ENCODE data around the gene DCTN1.
"Not testable (repeated sequence)": the region's sequence is repeated elsewhere in the genome, so short reads cannot be mapped to it uniquely, and the experiment has no call there.

DCTN1 gene

DNA sequence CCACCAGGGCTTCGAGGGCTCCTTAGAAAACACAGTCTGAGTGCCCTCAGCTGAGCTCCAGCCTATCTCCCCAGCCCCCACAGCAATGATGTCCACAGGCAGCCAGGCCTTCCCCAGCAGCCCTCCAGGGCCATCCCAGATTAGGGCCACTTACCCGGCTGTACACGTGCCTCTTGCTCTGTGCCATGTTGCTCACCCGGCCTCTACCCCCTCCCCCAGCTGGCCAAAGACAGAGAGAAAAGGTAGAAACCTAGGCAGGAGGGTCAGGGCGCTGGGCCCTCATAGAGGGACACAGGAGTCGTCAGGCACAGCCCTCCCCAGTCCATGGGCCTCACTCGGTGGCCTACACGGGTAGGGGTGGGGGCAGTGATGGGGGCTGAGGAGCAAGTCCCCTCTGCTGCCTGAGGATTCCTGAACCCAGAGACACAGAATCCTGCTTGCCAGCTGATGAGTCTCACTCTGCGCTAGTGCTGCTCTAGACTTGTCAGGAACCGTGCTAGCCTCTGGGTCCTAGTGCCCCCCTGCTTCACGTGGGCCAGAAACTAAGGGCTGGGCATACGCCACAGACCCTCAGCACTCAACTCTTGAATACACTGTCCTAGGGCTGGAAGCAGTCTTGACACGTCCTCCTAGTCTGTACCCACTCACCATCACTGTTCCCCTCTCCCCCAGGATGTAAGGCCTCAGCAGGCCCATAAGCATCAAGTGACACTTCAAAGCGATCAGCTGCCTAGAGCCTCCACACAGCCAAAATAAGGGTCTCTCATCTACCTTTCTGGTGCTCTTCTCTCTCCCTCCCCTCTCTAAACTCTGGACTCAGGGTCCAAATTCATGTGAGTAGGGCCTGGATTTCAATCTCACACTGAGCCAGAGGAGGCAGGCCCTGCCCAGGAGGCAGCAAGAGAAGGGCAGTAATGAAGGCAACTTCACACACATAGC, at the start of gene DCTN1:
Gene DCTN1 (minus strand): TSS at position 461 of the 939 bp plus-strand sequence. CDS start 274 bp downstream, at position 187.
- DNase-seq: peak; percentile 2

DNA sequence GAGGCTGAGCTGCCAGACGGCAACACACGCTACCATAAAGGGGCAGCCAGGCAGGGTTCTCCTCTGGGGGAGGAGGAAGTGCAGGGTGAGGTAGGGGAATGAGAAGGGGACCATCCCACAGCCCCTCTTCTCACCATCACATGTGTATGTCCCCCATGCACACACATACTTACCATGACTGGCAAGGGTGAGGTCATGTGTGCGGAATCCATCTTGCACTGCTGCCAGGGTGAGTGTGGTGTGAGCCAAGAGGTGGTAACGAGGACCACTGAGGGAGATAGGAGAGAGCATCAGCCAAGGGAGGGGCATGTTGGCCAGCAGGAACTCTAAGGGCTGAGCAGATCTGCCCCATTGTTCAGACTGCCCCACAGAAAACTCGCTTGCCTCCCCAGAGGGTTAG, 48.6 kb upstream of the DCTN1 start:
- DNase-seq: no peak

DNA sequence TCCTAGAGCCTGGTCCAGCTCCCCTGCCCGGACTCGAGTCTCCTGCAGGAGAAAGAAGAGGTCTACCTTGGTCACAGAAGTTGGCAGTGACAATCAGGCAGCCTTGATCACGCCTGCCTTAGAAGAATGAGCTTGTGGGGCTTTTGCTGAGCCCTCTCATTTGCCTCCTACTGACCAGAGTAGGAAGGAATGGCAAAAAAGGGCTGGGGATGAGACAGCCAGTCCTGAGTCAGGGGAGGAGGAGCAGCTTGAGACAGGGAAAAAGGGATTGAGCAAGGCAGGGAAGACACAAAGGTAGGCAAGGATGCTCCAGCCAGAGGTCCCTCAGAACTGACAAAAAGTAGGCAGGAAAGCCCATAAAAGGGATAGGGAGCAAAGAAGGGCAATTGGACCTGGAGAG, 47.4 kb upstream of the DCTN1 start:
- no peak for DNase-seq

DNA sequence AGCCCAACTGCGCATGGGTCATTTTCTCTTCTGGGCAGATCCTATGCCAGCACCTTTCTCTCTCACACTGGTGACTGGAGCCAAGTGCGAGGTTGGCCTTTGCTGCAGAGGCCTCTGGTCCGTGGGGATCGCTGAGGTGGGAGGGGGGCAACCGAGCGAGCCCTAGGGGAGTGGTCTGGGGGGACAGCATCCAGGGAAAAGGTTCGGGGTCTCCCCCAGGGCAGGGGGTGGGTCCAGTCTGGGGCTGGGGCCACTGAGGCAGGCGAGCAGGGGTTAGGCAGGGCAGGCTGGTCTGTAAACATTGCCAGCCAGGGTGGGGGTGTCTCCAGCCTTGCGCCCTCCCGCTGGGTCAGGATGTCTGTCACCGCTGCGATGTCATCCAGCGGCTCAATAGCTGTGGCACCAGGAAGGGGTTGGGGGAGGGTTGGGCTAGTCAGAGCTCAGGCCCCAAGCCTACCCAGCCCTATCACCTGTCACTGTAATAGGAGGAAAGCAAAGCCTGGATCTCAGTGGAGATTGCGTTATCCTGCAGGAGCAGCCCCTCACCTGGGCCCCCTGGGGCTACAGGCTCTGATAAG, 46.2 kb upstream of the DCTN1 start:
- DNase-seq: no peak

DNA sequence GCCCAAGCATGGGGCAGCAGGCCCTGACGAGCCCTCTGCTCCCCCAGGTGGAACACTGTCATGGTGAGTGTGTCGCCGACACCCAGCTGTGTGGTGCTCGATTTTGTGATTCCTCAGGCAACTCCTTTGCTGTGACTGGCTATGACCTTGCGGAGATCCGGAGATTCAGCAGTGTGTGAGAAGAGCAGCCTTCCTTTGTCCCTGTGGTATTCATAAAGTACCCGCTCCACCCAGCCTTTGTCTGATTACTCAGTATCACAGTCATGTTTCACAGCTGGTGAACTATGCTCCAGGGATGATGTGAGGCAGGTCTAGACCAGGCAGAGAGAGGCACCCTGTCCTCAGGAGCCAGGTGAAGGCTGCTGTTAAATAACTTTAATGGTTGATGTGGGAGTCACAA, 45.4 kb upstream of the DCTN1 start:
- no peak for DNase-seq

DNA sequence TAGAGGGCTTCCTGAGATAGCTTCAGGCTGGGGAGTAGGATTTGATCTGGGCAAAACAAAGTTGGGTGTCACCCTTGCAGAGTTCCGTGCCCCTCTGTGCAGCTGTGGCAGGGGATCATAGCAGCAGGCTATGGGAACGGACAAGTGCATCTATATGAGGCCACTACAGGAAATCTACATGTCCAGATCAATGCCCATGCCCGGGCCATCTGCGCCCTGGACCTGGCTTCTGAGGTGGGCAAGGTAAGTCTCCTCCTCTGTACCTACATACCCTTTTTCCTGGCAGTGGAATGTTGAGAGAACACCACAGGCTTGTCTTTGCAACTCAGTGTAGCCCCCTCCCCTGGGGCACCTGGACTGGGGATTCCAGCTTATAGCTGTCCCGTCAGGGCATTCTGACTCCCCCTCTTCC, 44.9 kb upstream of the DCTN1 start:
- DNase-seq: no peak

DNA sequence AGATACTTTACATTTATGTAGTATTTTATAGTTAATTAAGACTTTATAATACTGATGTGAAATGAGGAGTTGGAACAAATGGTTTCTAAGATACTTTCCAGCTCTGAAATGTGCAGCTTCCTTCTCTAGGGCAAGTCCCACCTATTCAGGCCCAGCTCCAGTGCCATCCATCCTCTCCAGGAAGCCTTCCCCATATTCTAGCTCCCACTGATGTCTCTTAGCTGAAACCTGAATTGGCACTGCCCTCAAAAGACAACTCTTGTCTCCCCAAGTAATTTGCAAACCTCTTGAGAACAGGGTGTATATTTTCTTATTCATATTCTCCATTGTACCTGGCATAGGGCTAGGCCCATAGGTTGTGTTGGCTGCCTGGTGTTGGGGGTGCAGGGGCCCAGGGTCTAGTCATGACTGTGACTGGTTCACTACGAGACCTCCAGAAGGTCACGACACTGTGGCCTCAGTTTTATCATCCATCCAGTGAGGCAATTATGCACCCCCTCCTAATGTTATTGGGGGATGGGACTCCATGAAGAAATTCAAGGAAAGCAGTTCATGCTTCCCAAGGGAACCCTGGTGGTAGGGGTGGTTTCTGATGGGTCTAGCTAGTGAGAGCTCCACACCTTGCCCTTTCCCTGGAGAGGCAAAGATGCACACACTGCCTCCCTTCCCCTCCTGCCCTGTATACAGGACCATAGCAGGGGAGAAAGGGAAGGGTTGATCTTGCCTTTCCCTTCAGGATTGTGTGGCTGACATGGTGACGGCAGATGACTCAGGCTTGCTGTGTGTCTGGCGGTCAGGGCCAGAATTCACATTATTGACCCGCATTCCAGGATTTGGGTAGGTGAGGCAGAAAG, 44.3 kb upstream of the DCTN1 start:
- no peak for DNase-seq

DNA sequence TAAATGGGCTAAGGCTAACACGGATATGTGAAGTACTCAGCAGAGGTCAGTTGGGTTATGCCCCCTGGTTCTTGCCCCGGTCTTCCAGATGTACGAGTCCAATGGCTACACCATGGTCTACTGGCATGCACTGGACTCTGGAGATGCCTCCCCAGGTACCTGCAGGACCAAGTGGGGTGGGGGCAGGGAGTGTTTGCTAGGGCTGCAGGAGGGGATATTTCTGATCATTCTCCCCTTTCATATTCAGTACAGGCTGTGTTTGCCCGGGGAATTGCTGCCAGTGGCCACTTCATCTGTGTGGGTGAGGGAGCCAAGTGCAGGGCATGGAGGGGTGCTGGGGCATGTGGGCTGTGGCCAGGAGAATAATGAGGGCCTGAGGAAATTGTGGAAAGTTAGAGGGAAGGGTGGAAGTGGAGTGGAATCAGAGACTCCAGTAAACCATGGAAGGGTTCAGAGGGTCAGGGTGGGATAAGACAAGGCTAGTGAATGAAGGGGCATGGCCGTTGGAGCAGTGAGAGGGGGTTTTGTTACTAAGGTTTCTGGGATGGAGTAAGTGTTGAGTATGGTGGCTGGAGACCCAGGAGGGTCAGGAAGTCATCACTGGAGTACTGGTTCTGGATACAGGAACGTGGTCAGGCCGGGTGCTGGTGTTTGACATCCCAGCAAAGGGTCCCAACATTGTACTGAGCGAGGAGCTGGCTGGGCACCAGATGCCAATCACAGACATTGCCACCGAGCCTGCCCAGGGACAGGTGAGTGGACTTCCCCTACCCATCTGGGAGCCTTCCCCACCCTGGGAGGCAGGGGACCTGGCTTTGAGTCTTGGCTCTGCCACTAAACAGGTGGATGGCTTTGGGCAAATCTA, 43.4 kb upstream of the DCTN1 start:
- DNase-seq: no peak

DNA sequence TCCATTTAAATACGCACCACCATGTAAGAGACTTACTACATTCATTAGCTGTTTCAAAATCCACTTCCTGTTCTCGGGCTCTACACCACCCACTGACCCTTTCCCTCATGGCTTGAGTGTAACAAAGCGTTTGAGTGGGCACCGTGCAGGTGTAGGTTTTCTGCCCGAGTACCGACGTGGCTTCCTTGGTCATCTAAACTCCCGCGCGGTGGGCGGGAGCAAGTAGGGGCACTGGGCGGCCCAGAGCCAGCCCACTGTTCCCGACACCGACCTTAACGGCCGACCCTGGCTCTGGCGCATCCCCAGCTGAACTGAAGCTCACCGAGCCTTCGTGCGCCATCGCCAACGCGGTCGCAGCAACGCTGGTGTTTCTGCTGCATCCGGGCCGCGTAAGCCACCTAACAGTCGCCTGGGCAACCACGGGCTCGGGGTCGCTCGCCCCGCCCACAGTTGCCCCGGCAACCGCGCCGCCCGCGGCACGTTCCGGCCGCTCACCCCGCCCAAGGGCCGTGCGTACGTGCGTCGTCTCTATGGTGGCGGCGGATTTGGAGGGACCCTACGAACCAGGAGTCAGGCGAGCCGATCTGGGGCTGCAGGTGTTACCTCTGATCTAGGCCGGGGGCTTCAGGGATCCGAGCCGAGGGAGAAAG, 41.2 kb upstream of the DCTN1 start, which contains the start of the genes C2orf81 and WDR54:
Gene C2orf81 (minus strand): TSS at position 399 of the 650 bp plus-strand sequence. CDS start 59 bp downstream, at position 340.
Gene WDR54 (plus strand): TSS at position 510 of the 650 bp plus-strand sequence. CDS start 424 bp downstream, outside the sequence.
- peak; percentile 86 for DNase-seq

DNA sequence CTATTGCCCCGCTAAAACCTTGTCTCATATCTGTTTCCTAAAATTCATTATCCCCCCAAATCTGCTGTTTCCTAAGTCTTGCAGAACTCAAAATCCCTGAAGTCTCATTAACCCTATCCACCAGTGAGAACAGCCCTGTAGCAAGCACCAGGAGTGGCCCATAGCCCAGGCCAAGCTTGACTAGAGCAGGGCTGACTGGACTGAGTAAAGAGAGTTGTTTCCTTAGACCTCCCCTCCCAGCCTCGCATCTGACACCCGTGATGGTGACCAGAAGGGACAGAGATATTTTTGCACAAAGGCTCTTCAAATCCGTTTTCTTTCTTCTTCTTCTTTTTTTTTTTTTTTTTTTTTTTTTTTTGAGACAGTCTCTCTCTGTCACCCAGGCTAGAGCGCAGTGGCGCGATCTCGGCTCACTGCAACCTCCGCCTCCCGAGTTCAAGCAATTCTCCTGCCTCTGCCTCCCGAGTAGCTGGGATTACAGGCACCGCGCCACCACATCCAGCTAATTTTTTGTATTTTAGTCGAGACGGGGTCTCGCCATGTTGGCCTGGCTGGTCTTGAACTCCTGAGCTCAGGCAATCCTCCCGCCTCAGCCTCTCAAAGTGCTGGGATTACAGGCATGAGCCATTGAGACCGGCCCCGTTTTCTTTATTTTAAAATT, 40.5 kb upstream of the DCTN1 start:
- not testable (repeated sequence) for DNase-seq

DNA sequence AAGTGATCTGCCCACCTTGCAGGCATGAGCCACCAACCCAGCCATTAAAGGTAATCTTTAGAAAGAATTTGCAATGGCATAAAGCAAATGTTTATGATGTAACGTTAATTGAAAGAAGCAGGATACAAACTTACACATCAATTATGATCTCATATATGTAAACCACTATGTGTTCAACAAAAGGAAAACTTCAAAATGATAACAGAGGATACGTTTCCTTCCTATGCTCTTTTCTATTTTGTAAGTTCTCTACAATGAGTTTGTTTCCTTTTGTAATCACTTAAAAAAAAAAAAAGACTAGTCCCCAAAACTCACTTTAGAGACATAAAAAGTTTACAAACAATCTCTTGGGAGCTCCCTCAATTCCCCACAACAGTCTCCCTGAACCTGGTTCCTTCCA, 39.9 kb upstream of the DCTN1 start:
- DNase-seq: no peak

DNA sequence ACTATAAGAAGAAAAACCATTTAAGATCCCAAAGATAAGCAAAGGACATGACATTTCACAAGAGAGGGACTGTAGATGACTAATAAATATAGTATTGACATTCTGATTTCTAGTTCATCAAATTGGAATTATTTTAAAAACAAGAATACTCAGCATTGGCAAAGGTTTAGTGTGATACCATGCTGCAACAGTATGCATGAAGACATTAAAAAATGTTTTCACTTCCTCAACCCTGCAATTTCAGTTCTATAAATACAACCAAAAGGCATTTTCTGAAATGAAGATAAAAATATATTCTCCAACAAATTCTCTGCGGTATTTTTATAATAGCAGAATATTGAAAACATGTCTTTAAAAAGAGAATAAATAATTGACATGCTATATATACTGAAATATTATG, 39.2 kb upstream of the DCTN1 start:
- DNase-seq: no peak

DNA sequence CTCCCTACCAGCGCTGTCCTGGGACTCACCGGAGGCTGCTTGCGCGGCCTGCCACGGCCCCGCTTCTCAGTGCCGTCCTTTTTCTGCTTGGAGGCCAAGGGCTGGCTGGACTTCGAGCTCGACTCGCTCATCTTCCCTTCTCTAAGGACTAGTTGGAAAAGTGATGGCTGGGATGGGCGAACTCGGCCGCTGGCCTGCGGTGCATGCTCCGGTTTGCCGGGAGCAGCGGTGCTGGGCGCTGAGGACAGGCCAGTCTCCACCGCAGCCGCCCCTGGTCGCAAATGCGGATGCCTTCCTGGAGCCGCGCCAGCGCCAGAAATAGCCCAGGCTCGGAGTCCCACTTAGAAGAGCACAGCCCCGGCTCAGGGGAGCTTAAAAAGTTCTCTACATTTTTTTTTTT, 38.2 kb upstream of the DCTN1 start:
- no peak for DNase-seq

DNA sequence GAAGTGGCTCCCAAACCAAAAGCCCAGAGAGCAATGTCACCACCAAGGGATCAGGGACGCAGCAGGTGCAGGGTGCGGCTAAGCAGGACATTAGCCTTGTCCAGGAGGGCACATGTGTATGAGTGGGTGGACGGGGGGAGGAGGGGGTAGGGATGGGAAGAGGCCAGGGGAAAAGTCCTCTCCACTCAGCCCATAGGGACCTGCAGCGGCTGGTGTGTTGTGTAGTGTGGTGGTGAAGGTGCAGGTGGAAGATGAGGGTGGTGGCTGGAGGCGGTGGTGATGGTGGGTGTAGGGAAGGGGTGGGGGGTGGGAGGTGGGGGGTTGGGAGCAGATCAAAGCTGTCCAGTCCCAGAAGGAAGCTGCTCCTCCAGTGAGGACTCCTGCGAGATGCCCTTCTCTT, 37.7 kb upstream of the DCTN1 start:
- no peak for DNase-seq

DNA sequence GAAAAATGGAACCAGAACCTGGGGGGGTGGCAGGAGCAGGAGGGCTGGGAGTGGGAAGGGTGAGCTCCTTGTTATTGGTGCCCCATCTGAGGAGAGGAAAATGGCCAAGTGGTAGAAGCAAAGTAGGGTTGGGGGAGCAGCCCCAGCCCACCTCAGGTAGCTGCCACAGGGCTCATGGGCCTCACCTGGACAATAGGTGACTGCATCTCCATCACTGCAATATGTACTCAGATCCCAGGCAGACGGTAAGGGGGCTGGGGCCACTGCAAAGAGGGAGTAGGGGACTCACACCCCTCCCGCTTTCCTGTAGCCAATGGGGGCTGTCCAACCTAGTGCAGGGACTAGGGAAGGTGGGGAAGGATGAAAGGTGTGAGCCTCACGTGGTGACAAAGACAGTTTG, 37.1 kb upstream of the DCTN1 start:
- no peak for DNase-seq

DNA sequence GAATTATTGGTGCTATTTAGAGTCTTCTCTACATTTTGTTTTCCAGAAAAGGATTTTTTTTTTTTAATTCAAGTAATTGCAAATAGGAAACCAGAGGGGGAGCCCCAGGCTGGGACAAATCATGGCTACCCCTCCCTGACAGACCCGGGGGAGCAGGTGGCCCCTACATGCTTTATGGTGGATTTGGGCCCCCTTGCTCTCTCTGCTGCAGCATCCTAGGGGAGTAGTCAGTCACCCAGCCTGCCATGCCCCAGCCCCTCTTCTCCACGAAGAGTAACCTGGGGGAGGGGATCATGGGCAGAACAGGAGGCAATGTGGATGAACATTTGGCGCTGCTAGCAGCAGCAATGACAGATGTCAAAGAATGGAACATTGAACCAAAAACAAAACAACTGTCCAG, 36.7 kb upstream of the DCTN1 start:
- no peak for DNase-seq

DNA sequence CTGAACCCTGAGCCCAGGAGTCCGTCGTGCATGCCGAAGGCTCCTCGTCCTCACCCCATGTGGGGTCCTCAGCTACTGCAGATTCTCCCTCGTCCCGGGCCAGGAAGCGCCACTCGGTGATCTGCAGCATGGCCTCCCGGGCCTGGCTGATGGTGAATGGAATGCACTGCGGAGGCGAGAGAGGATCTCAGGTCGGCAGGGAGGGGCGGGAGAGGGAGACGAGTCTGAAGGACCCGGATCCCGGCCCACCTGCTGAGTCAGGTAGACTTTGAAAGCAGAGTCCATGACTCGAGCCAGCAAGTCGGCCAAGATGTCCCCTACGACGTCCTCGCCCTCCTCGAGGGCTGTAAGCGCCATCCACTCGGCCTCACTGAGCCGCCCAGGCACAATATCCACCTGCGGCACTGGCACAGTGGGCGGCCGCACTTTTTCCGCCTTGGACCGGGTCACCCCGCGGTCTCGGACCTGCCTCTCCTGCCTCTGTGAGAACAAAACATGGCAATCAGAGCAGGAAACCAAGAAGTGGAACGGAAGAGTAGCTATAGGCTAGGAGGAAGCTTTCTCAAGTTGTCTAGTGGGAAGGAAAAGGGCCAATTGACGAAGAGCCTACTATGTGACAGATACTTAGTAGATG, 35.8 kb upstream of the DCTN1 start:
- DNase-seq: no peak

DNA sequence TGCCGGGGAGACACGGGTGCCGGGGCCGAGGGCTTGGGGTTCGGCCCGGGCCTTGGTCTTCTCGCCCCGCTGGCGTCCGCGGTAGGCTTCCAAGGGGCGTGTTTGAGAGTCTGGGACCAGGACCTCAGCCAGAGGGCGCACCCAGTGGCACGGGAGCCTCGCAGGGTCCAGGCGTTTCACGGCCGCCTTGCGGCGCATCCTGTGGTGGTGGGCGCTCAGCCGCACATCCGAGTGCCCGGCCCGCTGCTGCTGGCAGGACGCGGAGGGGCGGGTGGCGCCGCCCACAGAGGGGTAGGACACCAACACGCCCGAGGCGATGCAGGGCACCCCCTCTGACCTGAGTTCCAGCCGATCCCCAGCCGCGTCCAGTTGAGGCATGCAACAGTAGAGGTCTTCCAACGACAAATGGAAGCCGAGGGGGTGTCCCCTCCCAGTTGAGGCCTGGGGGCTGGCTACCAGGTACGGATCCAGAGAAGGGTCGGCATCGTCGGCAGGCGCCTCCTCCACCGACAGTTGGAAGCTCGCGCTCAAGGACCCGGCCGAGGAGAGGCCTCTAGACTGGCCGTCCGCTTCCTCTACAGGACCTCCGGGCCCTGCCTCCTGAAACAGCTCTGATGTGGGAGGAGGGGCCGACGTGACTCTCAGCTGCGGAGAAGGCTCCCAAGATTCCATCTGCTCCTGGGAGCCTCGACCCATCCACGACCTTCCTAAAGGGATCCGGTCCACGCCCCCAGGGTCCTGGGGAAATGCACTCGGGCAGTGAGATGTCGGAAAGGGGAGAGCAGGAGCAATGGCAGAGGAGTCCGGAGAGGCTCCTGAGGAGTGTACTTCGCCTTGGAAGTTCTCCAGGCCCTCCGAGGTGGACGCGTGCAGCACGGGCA, 35.0 kb upstream of the DCTN1 start:
- DNase-seq: no peak

DNA sequence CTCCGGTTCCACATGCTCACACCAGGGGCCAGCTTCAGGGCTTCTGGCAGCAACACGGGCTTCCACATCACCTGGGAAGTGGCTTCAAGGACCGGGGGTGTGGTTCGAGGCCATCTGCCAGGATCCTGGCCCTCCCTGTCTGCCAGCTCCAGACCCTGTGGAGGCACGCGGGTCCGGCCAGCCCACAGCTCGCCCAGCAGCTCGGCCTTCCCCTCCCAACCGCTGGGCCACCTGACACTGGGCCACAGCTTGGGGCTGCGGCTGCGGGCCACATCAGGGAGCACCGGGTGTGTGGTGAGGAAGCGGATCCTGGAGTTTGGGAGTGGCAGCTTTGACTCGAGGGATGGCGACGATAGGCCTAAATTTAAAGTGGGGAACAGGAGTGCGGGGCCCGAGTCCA, 34.3 kb upstream of the DCTN1 start:
- DNase-seq: no peak
